ENCODE measurements around the gene MRPL24.

DNA sequence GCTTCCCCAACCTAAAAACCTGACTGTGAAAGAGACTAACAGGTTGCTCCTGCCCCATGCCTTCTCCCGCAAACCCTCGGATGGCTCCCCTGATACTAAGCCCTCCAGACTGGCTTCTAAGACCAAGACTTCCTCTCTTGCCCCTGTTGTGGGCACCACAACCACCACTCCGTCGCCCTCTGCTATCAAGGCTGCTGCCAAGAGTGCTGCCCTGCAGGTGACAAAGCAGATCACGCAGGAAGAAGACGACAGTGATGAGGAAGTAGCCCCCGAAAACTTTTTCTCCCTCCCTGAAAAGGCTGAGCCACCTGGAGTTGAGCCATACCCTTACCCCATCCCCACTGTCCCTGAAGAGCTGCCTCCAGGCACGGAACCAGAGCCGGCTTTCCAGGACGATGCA is 45.8 kb upstream of the MRPL24 start:
- TF ChIP-seq CTCF (IDR thresholded peaks at IDR 0.05; ENCODE audit: insufficient read depth, low read length) = no peak
- no peak for TF ChIP-seq POLR2AphosphoS5 (IDR thresholded peaks at IDR 0.05; ENCODE audit: low read depth)
- TF ChIP-seq, protein P1, sequence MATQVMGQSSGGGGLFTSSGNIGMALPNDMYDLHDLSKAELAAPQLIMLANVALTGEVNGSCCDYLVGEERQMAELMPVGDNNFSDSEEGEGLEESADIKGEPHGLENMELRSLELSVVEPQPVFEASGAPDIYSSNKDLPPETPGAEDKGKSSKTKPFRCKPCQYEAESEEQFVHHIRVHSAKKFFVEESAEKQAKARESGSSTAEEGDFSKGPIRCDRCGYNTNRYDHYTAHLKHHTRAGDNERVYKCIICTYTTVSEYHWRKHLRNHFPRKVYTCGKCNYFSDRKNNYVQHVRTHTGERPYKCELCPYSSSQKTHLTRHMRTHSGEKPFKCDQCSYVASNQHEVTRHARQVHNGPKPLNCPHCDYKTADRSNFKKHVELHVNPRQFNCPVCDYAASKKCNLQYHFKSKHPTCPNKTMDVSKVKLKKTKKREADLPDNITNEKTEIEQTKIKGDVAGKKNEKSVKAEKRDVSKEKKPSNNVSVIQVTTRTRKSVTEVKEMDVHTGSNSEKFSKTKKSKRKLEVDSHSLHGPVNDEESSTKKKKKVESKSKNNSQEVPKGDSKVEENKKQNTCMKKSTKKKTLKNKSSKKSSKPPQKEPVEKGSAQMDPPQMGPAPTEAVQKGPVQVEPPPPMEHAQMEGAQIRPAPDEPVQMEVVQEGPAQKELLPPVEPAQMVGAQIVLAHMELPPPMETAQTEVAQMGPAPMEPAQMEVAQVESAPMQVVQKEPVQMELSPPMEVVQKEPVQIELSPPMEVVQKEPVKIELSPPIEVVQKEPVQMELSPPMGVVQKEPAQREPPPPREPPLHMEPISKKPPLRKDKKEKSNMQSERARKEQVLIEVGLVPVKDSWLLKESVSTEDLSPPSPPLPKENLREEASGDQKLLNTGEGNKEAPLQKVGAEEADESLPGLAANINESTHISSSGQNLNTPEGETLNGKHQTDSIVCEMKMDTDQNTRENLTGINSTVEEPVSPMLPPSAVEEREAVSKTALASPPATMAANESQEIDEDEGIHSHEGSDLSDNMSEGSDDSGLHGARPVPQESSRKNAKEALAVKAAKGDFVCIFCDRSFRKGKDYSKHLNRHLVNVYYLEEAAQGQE (IDR thresholded peaks at IDR 0.05; ENCODE audit: insufficient replicate concordance, low read depth) = no peak

Data from HL-60 (cell line).